Measurements from ENCODE around the gene MDP1. TPM values are rescaled to one million over a fixed set of nuclear protein-coding genes. Genes with fewer than 3 reads are reported as not detected.

MDP1 gene
- total RNA-seq, 1 experiment from 2014 or later = 18.8 TPM

GRCh38 chr14:24263848-24264247, 48.0 kb upstream of the MDP1 start:
- Histone ChIP-seq H3K4me1 (ENCODE audit: insufficient read depth, low read length) (no peaks in the 10 kb centered on the region), H4K5ac (ENCODE audit: insufficient read length, low read depth, low read length) (no peak overlapping the region), H3K79me2 (ENCODE audit: insufficient read depth, low read length) (no peaks in the 10 kb centered on the region), H2AK5ac (ENCODE audit: insufficient read length, low read length) (no peak overlapping the region), H2BK5ac (ENCODE audit: insufficient read length, low read length) (no peak overlapping the region), H2AFZ (ENCODE audit: low read length) (no peak overlapping the region), H4K20me1 (ENCODE audit: control insufficient read depth, insufficient read depth, insufficient read length) (no peaks in the 10 kb centered on the region), H3K14ac (ENCODE audit: insufficient read depth, low read length) (no peak overlapping the region), H3K4ac (ENCODE audit: low read depth, low read length) (no peak overlapping the region), H2BK15ac (ENCODE audit: low read depth, low read length) (no peak overlapping the region), H3K9me3 (ENCODE audit: control insufficient read depth, low read depth, low read length) (no peaks in the 10 kb centered on the region), H4K91ac (ENCODE audit: insufficient read length, low read depth, low read length) (no peak overlapping the region), H3T11ph (ENCODE audit: low read length) (no peak overlapping the region), H3K79me1 (ENCODE audit: insufficient read depth, low read depth, low read length, poor library complexity, severe bottlenecking) (no peaks in the 10 kb centered on the region), H3K4me2 (ENCODE audit: insufficient read depth, insufficient read length, low read length) (no peak overlapping the region), H2BK12ac (ENCODE audit: insufficient read length, low read depth, low read length) (no peak overlapping the region), H3K23ac (ENCODE audit: insufficient read length, low read depth, low read length) (no peak overlapping the region), H3K56ac (ENCODE audit: insufficient read length, low read depth, low read length) (no peak overlapping the region), H3K27ac (ENCODE audit: insufficient read length, low read depth, low read length) (no peak overlapping the region), H3K27me3 (ENCODE audit: insufficient read depth, low read length) (no peaks in the 10 kb centered on the region), H3K23me2 (ENCODE audit: insufficient read length, low read depth, low read length, poor library complexity, severe bottlenecking) (no peaks in the 10 kb centered on the region), H2BK20ac (ENCODE audit: low read depth, low read length, poor library complexity, severe bottlenecking) (no peak overlapping the region), H3K9ac (ENCODE audit: extremely low read depth, insufficient read length, low read length) (no peak overlapping the region), H2BK120ac (ENCODE audit: low read depth, low read length, poor library complexity, severe bottlenecking) (no peak overlapping the region), H3K18ac (ENCODE audit: insufficient read length, low read depth, low read length) (no peak overlapping the region), H4K8ac (replicated peaks; ENCODE audit: insufficient read length, low read depth, low read length) (no peak overlapping the region)
- Mint-ChIP-seq H3K4me3 (no peak overlapping the region), H3K27me3 (ENCODE audit: low read depth) (no peaks in the 10 kb centered on the region; the same call in 1 of the 2 replicates), H3K36me3 (ENCODE audit: insufficient read depth in 1 of 3, low read depth in 3 of 3) (peaks cover 3 to 17% (median 14%) of the 10 kb centered on the region in 3 experiments; a peak in 5 of 7 replicates), H3K9me3 (no peaks in the 10 kb centered on the region), H3K27ac (no peak overlapping the region), H3K4me1 (no peaks in the 10 kb centered on the region; a peak in 1 of 4 replicates)
- WGBS (ENCODE audit: extremely low coverage, insufficient read length, low lambda C conversion rate) = no CpG with 5 or more reads among the region's 6 CpGs
- no peak for DNase-seq
- TF ChIP-seq CTCF (conservative IDR thresholded peaks at IDR 0.05) = no peak
